CD14-positive monocyte (primary cell): ENCODE data around the gene COL9A3. TPM values are rescaled to one million over a fixed set of nuclear protein-coding genes. Genes with fewer than 3 reads are reported as not detected.
A peak's percentile ranks its signal among the peaks of the same experiment; 100 is the strongest.

ENCODE experiments used
- DNase-seq, 3 donors: peaks; one replicate each; pipeline ENCODE4 v3.0.0-alpha.2; 2011 to 2022
- H2AFZ ChIP-seq: 2 replicates; pipeline ENCODE4 v1.6.0; 2012; ENCODE audit warnings: mild to moderate bottlenecking, low read depth, low read length, inconsistent platforms; ENCODE audit not compliant: insufficient read depth, poor library complexity, severe bottlenecking
- H3K27ac ChIP-seq, 2 donors: 1 replicate in 1 of 2; 2 replicates in 1 of 2; pipeline ENCODE4 v1.5.1; 2012 to 2013; ENCODE audit warnings: low read length in 2 of 2, control low read depth in 1 of 2, inconsistent platforms in 1 of 2, low read depth in 1 of 2, mild to moderate bottlenecking in 1 of 2
- H3K27me3 ChIP-seq, 2 donors: one replicate each; pipeline versions ENCODE4 v1.6.0 to v1.6.1; 2011 to 2013; ENCODE audit warnings: low read length in 2 of 2; ENCODE audit not compliant: control insufficient read depth in 2 of 2, insufficient read depth in 2 of 2
- H3K36me3 ChIP-seq, 2 donors: replicated peaks in 1 of 2; 1 replicate in 1 of 2; 2 replicates in 1 of 2; pipeline versions ENCODE4 v1.5.1 to v1.6.1; 2012 to 2013; ENCODE audit warnings: low read length in 2 of 2, control low read depth in 1 of 2, inconsistent platforms in 1 of 2, mild to moderate bottlenecking in 1 of 2; ENCODE audit not compliant: insufficient read depth in 2 of 2, control insufficient read depth in 1 of 2
- H3K4me1 ChIP-seq, 2 donors: 1 replicate in 1 of 2; 2 replicates in 1 of 2; pipeline versions ENCODE4 v1.5.1 to v1.6.1; 2012 to 2013; ENCODE audit warnings: low read length in 2 of 2, control low read depth in 1 of 2, inconsistent platforms in 1 of 2, mild to moderate bottlenecking in 1 of 2, moderate library complexity in 1 of 2; ENCODE audit not compliant: insufficient read depth in 2 of 2, control insufficient read depth in 1 of 2
- H3K4me2 ChIP-seq: replicated peaks from 2 replicates; pipeline ENCODE3; 2012; ENCODE audit warnings: low read length, moderate library complexity, mild to moderate bottlenecking; ENCODE audit not compliant: poor library complexity, severe bottlenecking; ENCODE audit errors: extremely low read depth
- H3K4me3 ChIP-seq, 3 experiments: fragments of 200-600 bp in 1 of 3; sonication (generic) in 1 of 3; replicated peaks in 1 of 3; 1 replicate in 2 of 3; 2 replicates in 1 of 3; pipeline ENCODE4 v1.5.1; 2011 to 2013; ENCODE audit warnings: low read length in 3 of 3, mild to moderate bottlenecking in 3 of 3, control low read depth in 2 of 3, low read depth in 2 of 3, inconsistent platforms in 1 of 3, moderate library complexity in 1 of 3
- H3K79me2 ChIP-seq: 2 replicates; pipeline ENCODE4 v1.6.0; 2012; ENCODE audit warnings: mild to moderate bottlenecking, control low read depth, inconsistent platforms, low read length, moderate library complexity; ENCODE audit not compliant: insufficient read depth
- H3K9ac ChIP-seq: 2 replicates; pipeline ENCODE4 v1.6.0; 2017; ENCODE audit warnings: low read length, mild to moderate bottlenecking; ENCODE audit not compliant: insufficient read depth, poor library complexity, severe bottlenecking
- H3K9me3 ChIP-seq, 2 donors: replicated peaks in 1 of 2; 1 replicate in 1 of 2; 2 replicates in 1 of 2; pipeline versions ENCODE4 v1.5.1 to v1.6.1; 2012 to 2013; ENCODE audit warnings: low read length in 2 of 2, control low read depth in 1 of 2; ENCODE audit not compliant: control insufficient read depth in 1 of 2, insufficient read depth in 1 of 2
- H4K20me1 ChIP-seq: 2 replicates; pipeline ENCODE4 v1.6.0; 2012; ENCODE audit warnings: mild to moderate bottlenecking, low read length, control low read depth, moderate library complexity; ENCODE audit not compliant: insufficient read depth
- H3K27ac Mint-ChIP-seq, 7 donors: one replicate each; pipeline ENCODE4 v1.8.0; 2020; ENCODE audit warnings: mild to moderate bottlenecking in 7 of 7, mixed read lengths in 7 of 7, moderate library complexity in 6 of 7, inconsistent platforms in 2 of 7
- H3K27me3 Mint-ChIP-seq, 3 donors: one replicate each; pipeline ENCODE4 v1.8.0; 2021 to 2022; ENCODE audit warnings: low read depth in 3 of 3, mild to moderate bottlenecking in 3 of 3, mixed read lengths in 3 of 3, moderate library complexity in 3 of 3, inconsistent platforms in 1 of 3
- H3K36me3 Mint-ChIP-seq, 2 donors: one replicate each; pipeline ENCODE4 v1.8.0; 2020; ENCODE audit warnings: mixed read lengths in 2 of 2, inconsistent platforms in 1 of 2, mild to moderate bottlenecking in 1 of 2
- H3K4me1 Mint-ChIP-seq: one replicate; pipeline ENCODE4 v1.8.0; 2020; ENCODE audit warnings: mild to moderate bottlenecking, mixed read lengths
- H3K4me3 Mint-ChIP-seq, 2 donors: one replicate each; pipeline ENCODE4 v1.8.0; 2020; ENCODE audit warnings: mild to moderate bottlenecking in 2 of 2, mixed read lengths in 2 of 2, moderate library complexity in 1 of 2
- H3K9me3 Mint-ChIP-seq, 7 donors: one replicate each; pipeline ENCODE4 v1.8.0; 2020 to 2022; ENCODE audit warnings: mixed read lengths in 7 of 7, mild to moderate bottlenecking in 6 of 7, moderate library complexity in 6 of 7, inconsistent platforms in 2 of 7
- WGBS: methylation state at CpG from one replicate; pipeline ENCODE4 v1.1.5; 2013; ENCODE audit warnings: missing lambda C conversion rate; ENCODE audit not compliant: insufficient coverage; 5-methylcytosine and 5-hydroxymethylcytosine counted together
- intact Hi-C, 2 donors: fragments of 100-400 bp; cut with micrococcal nuclease; formaldehyde crosslinking; loops; one replicate each; pipeline versions ENCODE4 v1.15.0 to v1.15.1; 2023
- polyA plus RNA-seq, 3 donors: library from polyadenylated mRNA; depleted of rRNA in 1 of 3; unstranded in 2 of 3; stranded (reverse) in 1 of 3; fragments of 300-500 nt in 2 of 3; fragments of >200 nt in 1 of 3; fragmentation: Illumina TruSeq in 2 of 3; gene quantifications; 1 replicate in 2 of 3; 2 replicates in 1 of 3; pipeline ENCODE4 v1.2.3, GENCODE V29; 2012 to 2021
- TF ChIP-seq, protein P1 (sequence below): fragments of 200-600 bp; IDR thresholded peaks from one replicate; pipeline ENCODE4 v1.8.0; 2022; ENCODE audit warnings: antibody characterized with exemption, mild to moderate bottlenecking

Gene COL9A3
- polyA plus RNA-seq, 3 donors = 1.8 to 4.4 (median 2.6) TPM

DNA sequence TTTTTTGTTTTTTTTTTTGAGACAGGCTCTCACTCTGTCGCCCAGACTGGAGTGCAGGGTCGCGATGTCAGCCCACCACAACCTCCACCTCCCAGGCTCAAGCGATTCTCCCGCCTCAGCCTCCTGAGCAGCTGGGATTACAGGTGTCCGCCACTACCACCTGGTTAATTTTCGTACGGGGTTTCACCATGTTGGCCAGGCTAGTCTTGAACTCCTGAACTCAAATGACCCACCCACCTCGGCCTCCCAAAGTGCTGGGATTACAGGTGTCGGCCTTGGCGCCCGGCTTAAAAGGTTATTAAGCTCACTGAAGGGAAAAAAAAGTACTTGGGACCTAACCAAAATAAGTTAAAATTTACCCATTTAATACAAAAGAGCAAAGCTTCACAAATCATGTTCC lies 42.9 kb downstream of the COL9A3 start:
- H3K27ac ChIP-seq = no peak overlapping the region
- peaks cover 13% of the 10 kb centered on the region for H3K79me2 ChIP-seq
- H3K4me3 ChIP-seq = no peak overlapping the region
- H3K27ac Mint-ChIP-seq = no peak overlapping the region
- H3K27me3 Mint-ChIP-seq = peaks cover 20 to 24% (median 20%) of the 10 kb centered on the region in 3 donors
- H3K9me3 ChIP-seq = peaks cover 2 to 4% of the 10 kb centered on the region in 2 donors
- no peak overlapping the region for H3K9ac ChIP-seq
- intact Hi-C loops = loop anchor here in 1 of 2 donors (5.0 to 10.0 kb wide), 4 partner anchors 57 to 792 kb away; partner anchors contain the start of genes ADRM1, OGFR and TAF4
- peaks cover 8 to 12% of the 10 kb centered on the region in 2 donors for H3K27me3 ChIP-seq
- peaks cover 3 to 15% (median 4%) of the 10 kb centered on the region in 7 donors for H3K9me3 Mint-ChIP-seq
- peak overlapping the region in 1 of 2 donors; percentile 82 for H3K4me3 Mint-ChIP-seq
- TF ChIP-seq, protein P1, sequence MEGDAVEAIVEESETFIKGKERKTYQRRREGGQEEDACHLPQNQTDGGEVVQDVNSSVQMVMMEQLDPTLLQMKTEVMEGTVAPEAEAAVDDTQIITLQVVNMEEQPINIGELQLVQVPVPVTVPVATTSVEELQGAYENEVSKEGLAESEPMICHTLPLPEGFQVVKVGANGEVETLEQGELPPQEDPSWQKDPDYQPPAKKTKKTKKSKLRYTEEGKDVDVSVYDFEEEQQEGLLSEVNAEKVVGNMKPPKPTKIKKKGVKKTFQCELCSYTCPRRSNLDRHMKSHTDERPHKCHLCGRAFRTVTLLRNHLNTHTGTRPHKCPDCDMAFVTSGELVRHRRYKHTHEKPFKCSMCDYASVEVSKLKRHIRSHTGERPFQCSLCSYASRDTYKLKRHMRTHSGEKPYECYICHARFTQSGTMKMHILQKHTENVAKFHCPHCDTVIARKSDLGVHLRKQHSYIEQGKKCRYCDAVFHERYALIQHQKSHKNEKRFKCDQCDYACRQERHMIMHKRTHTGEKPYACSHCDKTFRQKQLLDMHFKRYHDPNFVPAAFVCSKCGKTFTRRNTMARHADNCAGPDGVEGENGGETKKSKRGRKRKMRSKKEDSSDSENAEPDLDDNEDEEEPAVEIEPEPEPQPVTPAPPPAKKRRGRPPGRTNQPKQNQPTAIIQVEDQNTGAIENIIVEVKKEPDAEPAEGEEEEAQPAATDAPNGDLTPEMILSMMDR = no peak
- H3K4me2 ChIP-seq = peak overlapping the region; percentile 64
- H3K36me3 Mint-ChIP-seq = peaks cover 35 to 40% of the 10 kb centered on the region in 2 donors
- H2AFZ ChIP-seq = no peak overlapping the region
- 98% methylated on average over 5 of the region's 12 CpGs for WGBS
- peaks cover 21% of the 10 kb centered on the region for H4K20me1 ChIP-seq
- peaks cover 15% of the 10 kb centered on the region for H3K4me1 Mint-ChIP-seq
- peaks cover 10 to 13% of the 10 kb centered on the region in 2 donors for H3K4me1 ChIP-seq
- H3K36me3 ChIP-seq = peaks cover 9 to 22% of the 10 kb centered on the region in 2 donors
- no peak for DNase-seq

DNA sequence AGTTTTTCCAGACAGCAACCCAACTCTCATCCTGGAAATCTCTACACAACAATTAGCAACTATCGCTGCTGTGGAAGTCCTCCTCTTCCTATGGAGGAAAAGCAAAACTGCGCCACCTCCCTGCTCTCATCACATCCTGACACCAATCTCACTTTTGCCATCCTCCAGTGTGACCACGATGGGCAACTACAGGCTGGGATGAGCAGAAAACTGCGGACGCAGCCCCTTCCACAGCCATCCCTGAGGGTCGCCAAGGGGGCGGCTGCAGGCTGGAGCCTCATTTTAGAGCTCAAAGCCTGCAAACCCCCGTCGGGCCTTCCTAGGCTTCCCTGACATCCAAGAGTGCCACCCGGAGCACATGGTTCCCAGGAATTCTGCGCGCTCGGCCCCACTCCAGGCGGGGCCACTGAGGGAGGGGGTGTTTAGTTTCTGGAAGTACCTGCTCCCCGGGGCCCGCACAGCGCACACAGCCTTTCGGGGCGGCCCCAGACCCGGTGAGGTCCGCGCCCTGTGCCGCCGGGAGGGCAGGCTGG lies 43.6 kb downstream of the COL9A3 start:
- H3K9me3 ChIP-seq = peaks cover 2 to 4% of the 10 kb centered on the region in 2 donors
- Mint-ChIP-seq H3K27ac (peak overlapping the region in 1 of 7 donors; percentile 61), H3K4me1 (peaks cover 15% of the 10 kb centered on the region), H3K27me3 (peaks cover 20 to 24% (median 24%) of the 10 kb centered on the region in 3 donors), H3K36me3 (peaks cover 30 to 35% of the 10 kb centered on the region in 2 donors), H3K9me3 (peaks cover 3 to 15% (median 4%) of the 10 kb centered on the region in 7 donors), H3K4me3 (peak overlapping the region; percentile 69 to 82)
- DNase-seq = no peak
- peaks cover 8 to 12% of the 10 kb centered on the region in 2 donors for H3K27me3 ChIP-seq
- peak overlapping the region in 1 of 3 experiments; percentile 59 for H3K4me3 ChIP-seq
- H3K9ac ChIP-seq = no peak overlapping the region
- WGBS = 37% methylated on average over 24 of the region's 24 CpGs
- H3K79me2 ChIP-seq = peaks cover 13% of the 10 kb centered on the region
- intact Hi-C loops = loop anchor here in 1 of 2 donors (5.0 kb wide), 2 partner anchors 258 to 793 kb away; partner anchors contain the start of gene TAF4
- peaks cover 21% of the 10 kb centered on the region for H4K20me1 ChIP-seq
- H3K36me3 ChIP-seq = peaks cover 9 to 15% of the 10 kb centered on the region in 2 donors
- H3K27ac ChIP-seq = no peak overlapping the region
- TF ChIP-seq, protein P1 = no peak
- peaks cover 10 to 13% of the 10 kb centered on the region in 2 donors for H3K4me1 ChIP-seq
- H2AFZ ChIP-seq = no peak overlapping the region
- H3K4me2 ChIP-seq = peak overlapping the region; percentile 64
